A549 (cell line): ENCODE measurements around the gene HSD11B1L.

Experiments
- CBX2 ChIP-seq: fragments of 200-600 bp; sonication (generic); IDR thresholded peaks from 2 replicates; pipeline ENCODE4 v1.6.1; 2016; ENCODE audit warnings: low read depth, mild to moderate bottlenecking, borderline replicate concordance
- CHD4 ChIP-seq: fragments of 200-600 bp; sonication (generic); IDR thresholded peaks from 2 replicates; pipeline ENCODE4 v1.6.1; 2016; ENCODE audit warnings: antibody characterized with exemption, mild to moderate bottlenecking, borderline replicate concordance
- CTCF ChIP-seq: fragments of >200 bp; sonication (Bioruptor Twin); formaldehyde crosslinking; IDR thresholded peaks from 3 replicates; pipeline ENCODE4 v1.5.1; 2016
- EHF ChIP-seq: fragments of 250-450 bp; sonication (Bioruptor Pico); IDR thresholded peaks from 2 replicates; pipeline ENCODE4 v1.5.0; 2020; ENCODE audit warnings: mild to moderate bottlenecking
- EP300 ChIP-seq, 2 experiments: fragments of >200 bp; sonication (Bioruptor Twin); formaldehyde crosslinking; IDR thresholded peaks; 2 replicates in 1 of 2; 3 replicates in 1 of 2; pipeline ENCODE4 v1.6.1; 2016 to 2017
- ESRRA ChIP-seq: fragments of 150-350 bp; IDR thresholded peaks from 2 replicates; pipeline ENCODE4 v1.6.1; 2014; ENCODE audit warnings: mild to moderate bottlenecking, low read length, borderline replicate concordance
- HDAC2 ChIP-seq: fragments of 200-600 bp; sonication (generic); IDR thresholded peaks from 2 replicates; pipeline ENCODE4 v1.6.1; 2016
- MAZ ChIP-seq: fragments of 150-350 bp; IDR thresholded peaks from 2 replicates; pipeline ENCODE4 v1.6.1; 2014; ENCODE audit warnings: antibody characterized with exemption, low read depth, low read length, borderline replicate concordance
- POLR2A ChIP-seq: IDR thresholded peaks from 2 replicates; pipeline ENCODE4 v1.6.1; 2012; ENCODE audit warnings: mild to moderate bottlenecking, low read length
- RARB ChIP-seq: fragments of 250-450 bp; sonication (Bioruptor Pico); IDR thresholded peaks from 2 replicates; pipeline ENCODE4 v1.8.0; 2021; ENCODE audit warnings: mild to moderate bottlenecking, moderate library complexity
- REST ChIP-seq: fragments of 200-600 bp; sonication (generic); IDR thresholded peaks from 2 replicates; pipeline ENCODE4 v1.6.1; 2016; ENCODE audit warnings: antibody characterized with exemption, mild to moderate bottlenecking, moderate library complexity

- TF ChIP-seq CTCF = no peak
- no peak for TF ChIP-seq MAZ
- TF ChIP-seq POLR2A = no peak
- no peak for TF ChIP-seq HDAC2
- TF ChIP-seq RARB = no peak
- TF ChIP-seq EP300 (IDR thresholded peaks at IDR 0.05) = no peak
- no peak for TF ChIP-seq CHD4
- no peak for TF ChIP-seq EHF (CRISPR knock-in tag)
- TF ChIP-seq REST = no peak
- TF ChIP-seq ESRRA = no peak
- no peak for TF ChIP-seq CBX2
Measured at GRCh38 chr19:5642204-5642603, 38.6 kb upstream of the HSD11B1L start.
